OCI-LY3 (cell line): ENCODE results near the gene DOCK2.

Experiments used
- H2AFZ ChIP-seq: fragments of 200-600, 300-600 bp; shearing (Covaris generic); 2 replicates; pipeline ENCODE4 v1.6.0; 2014; ENCODE audit warnings: antibody characterized with exemption, low read depth, low read length
- H3K27ac ChIP-seq: fragments of 200-600, 300-600 bp; sonication (generic); 2 replicates; pipeline ENCODE4 v1.5.1; 2014; ENCODE audit warnings: mild to moderate bottlenecking, low read length, moderate library complexity, mixed read lengths
- H3K27me3 ChIP-seq: fragments of 200-600, 300-600 bp; sonication (generic); 2 replicates; pipeline ENCODE4 v1.6.1; 2014; ENCODE audit warnings: low read depth, low read length, mixed read lengths
- H3K36me3 ChIP-seq: fragments of 200-600, 300-600 bp; sonication (generic); replicated peaks from 2 replicates; pipeline ENCODE3; 2014; ENCODE audit warnings: low read depth, low read length, mixed read lengths
- H3K4me1 ChIP-seq: fragments of 300-600, 200-600 bp; sonication (generic); 2 replicates; pipeline ENCODE4 v1.6.1; 2014; ENCODE audit warnings: low read length, mixed read lengths
- H3K4me2 ChIP-seq: fragments of 200-600, 300-600 bp; sonication (generic); 2 replicates; pipeline ENCODE4 v1.6.1; 2014; ENCODE audit warnings: low read length, mixed read lengths
- H3K4me3 ChIP-seq: fragments of 300-600, 200-600 bp; sonication (generic); 2 replicates; pipeline ENCODE4 v1.5.1; 2014; ENCODE audit warnings: antibody characterized with exemption, mild to moderate bottlenecking, low read length, moderate library complexity
- H3K79me2 ChIP-seq: fragments of 300-600, 200-600 bp; shearing (Covaris generic); 2 replicates; pipeline ENCODE4 v1.6.1; 2014; ENCODE audit warnings: mild to moderate bottlenecking, low read length, mixed read lengths
- H3K9ac ChIP-seq: fragments of 300-600, 200-600 bp; shearing (Covaris generic); 2 replicates; pipeline ENCODE4 v1.6.0; 2014; ENCODE audit warnings: mild to moderate bottlenecking, low read length, moderate library complexity
- H3K9me3 ChIP-seq: fragments of 200-600, 300-600 bp; shearing (Covaris generic); 2 replicates; pipeline ENCODE4 v1.6.1; 2014; ENCODE audit warnings: low read length, mixed read lengths; ENCODE audit not compliant: insufficient read depth
- H4K20me1 ChIP-seq: fragments of 200-600, 300-600 bp; sonication (generic); 2 replicates; pipeline ENCODE4 v1.6.1; 2016; ENCODE audit warnings: low read length, mixed read lengths; ENCODE audit not compliant: insufficient read depth
- CTCF ChIP-seq: fragments of 200-600, 300-600 bp; sonication (generic); IDR thresholded peaks from 2 replicates; pipeline ENCODE4 v1.5.1; 2014; ENCODE audit warnings: antibody characterized with exemption, low read length, low read depth
- EZH2phosphoT487 ChIP-seq: fragments of 200-600 bp; shearing (Covaris generic); IDR thresholded peaks from 2 replicates; pipeline ENCODE4 v1.6.1; 2018; ENCODE audit warnings: antibody characterized with exemption, mixed run types, low read depth

Gene DOCK2

GRCh38 chr5:169997798-169998197 lies 360.7 kb downstream of the DOCK2 start:
- Histone ChIP-seq H3K36me3 (peaks cover 24% of the 10 kb centered on the region), H3K9me3 (no peaks in the 10 kb centered on the region), H3K9ac (no peak overlapping the region), H3K27ac (no peak overlapping the region), H4K20me1 (no peaks in the 10 kb centered on the region), H3K27me3 (no peaks in the 10 kb centered on the region), H2AFZ (no peak overlapping the region), H3K79me2 (no peaks in the 10 kb centered on the region), H3K4me1 (no peaks in the 10 kb centered on the region), H3K4me3 (no peak overlapping the region), H3K4me2 (no peak overlapping the region)
- TF ChIP-seq EZH2phosphoT487 (no peak), CTCF (no peak)

- no peak overlapping the region for H3K9ac ChIP-seq
- no peaks in the 10 kb centered on the region for H4K20me1 ChIP-seq
- H3K27me3 ChIP-seq = no peaks in the 10 kb centered on the region
- H3K9me3 ChIP-seq = no peaks in the 10 kb centered on the region
- no peak overlapping the region for H3K4me3 ChIP-seq
- H3K79me2 ChIP-seq = no peaks in the 10 kb centered on the region
- peaks cover 35% of the 10 kb centered on the region for H3K36me3 ChIP-seq
- H3K27ac ChIP-seq = no peak overlapping the region
- no peak overlapping the region for H3K4me2 ChIP-seq
- no peak overlapping the region for H2AFZ ChIP-seq
- no peaks in the 10 kb centered on the region for H3K4me1 ChIP-seq
- no peak for TF ChIP-seq CTCF
- no peak for TF ChIP-seq EZH2phosphoT487
Measured at GRCh38 chr5:169999621-170000020, 362.5 kb downstream of the DOCK2 start.

- H3K36me3 ChIP-seq = peaks cover 35% of the 10 kb centered on the region
Measured at GRCh38 chr5:170000155-170000554, 363.1 kb downstream of the DOCK2 start.

GRCh38 chr5:170006021-170006420 lies 368.9 kb downstream of the DOCK2 start:
- no peak overlapping the region for H3K9ac ChIP-seq
- no peak overlapping the region for H3K27ac ChIP-seq
- H3K9me3 ChIP-seq = no peaks in the 10 kb centered on the region
- no peaks in the 10 kb centered on the region for H3K4me1 ChIP-seq
- H3K27me3 ChIP-seq = no peaks in the 10 kb centered on the region
- no peaks in the 10 kb centered on the region for H3K79me2 ChIP-seq
- H3K36me3 ChIP-seq = peaks cover 24% of the 10 kb centered on the region
- no peak overlapping the region for H3K4me3 ChIP-seq
- no peaks in the 10 kb centered on the region for H4K20me1 ChIP-seq
- TF ChIP-seq EZH2phosphoT487 (no peak), CTCF (no peak)
- no peak overlapping the region for H2AFZ ChIP-seq
- no peak overlapping the region for H3K4me2 ChIP-seq

More at GRCh38 chr5:170000155-170000554, 363.1 kb downstream of the DOCK2 start:
- no peaks in the 10 kb centered on the region for H3K79me2 ChIP-seq
- no peak for TF ChIP-seq EZH2phosphoT487
- TF ChIP-seq CTCF = no peak
- no peaks in the 10 kb centered on the region for H3K9me3 ChIP-seq
- H4K20me1 ChIP-seq = no peaks in the 10 kb centered on the region
- no peaks in the 10 kb centered on the region for H3K4me1 ChIP-seq
- no peaks in the 10 kb centered on the region for H3K27me3 ChIP-seq
- no peak overlapping the region for H3K4me3 ChIP-seq
- H3K4me2 ChIP-seq = no peak overlapping the region
- H3K27ac ChIP-seq = no peak overlapping the region
- H3K9ac ChIP-seq = no peak overlapping the region
- H2AFZ ChIP-seq = no peak overlapping the region
